Measurements from ENCODE around the gene SH3BP2. TPM values are rescaled to one million over a fixed set of nuclear protein-coding genes. Genes with fewer than 3 reads are reported as not detected.

Gene SH3BP2
- total RNA-seq, 2 donors from 2014 or later: 29.0 to 33.5 TPM

DNA sequence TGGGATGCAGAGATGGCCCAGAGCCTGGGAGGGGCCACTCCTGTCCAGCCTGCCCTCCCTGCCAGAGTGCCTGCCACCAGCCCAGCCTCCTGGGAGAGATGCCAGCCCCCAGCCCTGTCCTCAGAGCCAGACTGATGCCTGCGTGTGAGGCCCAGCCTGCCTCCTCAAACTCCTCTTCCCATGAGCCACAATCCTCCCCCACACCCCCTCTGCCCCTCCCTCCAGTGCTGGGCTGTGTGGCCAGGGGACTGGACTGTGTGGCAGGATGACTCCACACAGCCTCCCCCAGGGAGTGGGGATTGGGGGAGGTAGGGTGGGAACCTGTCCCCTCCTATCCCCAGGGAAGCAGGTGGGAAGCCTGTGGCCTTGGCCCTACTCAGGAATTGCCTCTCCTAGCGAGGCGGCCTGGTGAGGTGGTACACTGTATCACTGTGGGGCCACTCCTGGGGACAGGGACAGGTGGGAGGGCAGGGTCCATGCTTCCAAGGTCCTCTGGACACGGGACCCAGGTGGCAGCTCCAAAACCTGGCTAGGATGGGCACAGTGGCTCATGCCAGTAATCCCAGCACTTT is 4.3 kb upstream of the SH3BP2 start:
- Histone ChIP-seq H3K4me3 (no peak overlapping the region), H3K27ac (no peak overlapping the region), H3K9me3 (no peaks in the 10 kb centered on the region), H3K4me1 (peaks cover 25% of the 10 kb centered on the region), H3K36me3 (replicated peaks in 1 of 2; ENCODE audit: insufficient read depth in 1 of 2, low read depth in 2 of 2) (no peaks in the 10 kb centered on the region), H3K27me3 (no peaks in the 10 kb centered on the region)
- DNase-seq: peak in 3 of 4 donors; percentile 22 to 72 (median 37)
- TF ChIP-seq CTCF (IDR thresholded peaks at IDR 0.05): no peak
- no peak for TF ChIP-seq POLR2A (IDR thresholded peaks at IDR 0.05)
- 30 to 51% methylated on average over 3 to 4 of the region's 4 CpGs for WGBS, 2 donors
- intact Hi-C loops (cut with DNase I): no loop called here
- no peak for ATAC-seq

- intact Hi-C loops (cut with DNase I): no loop called here
- no peak overlapping the region for H3K27ac ChIP-seq
- peaks cover 32% of the 10 kb centered on the region for H3K4me1 ChIP-seq
- H3K9me3 ChIP-seq: no peaks in the 10 kb centered on the region
- TF ChIP-seq POLR2A (IDR thresholded peaks at IDR 0.05) (no peak), CTCF (IDR thresholded peaks at IDR 0.05) (no peak)
- peak in 1 of 4 donors; percentile 7 for DNase-seq
- WGBS, 2 donors: 100% methylated on average over 5 of the region's 5 CpGs
- H3K4me3 ChIP-seq: no peak overlapping the region
- ATAC-seq: no peak
- H3K36me3 ChIP-seq (replicated peaks in 1 of 2; ENCODE audit: insufficient read depth in 1 of 2, low read depth in 2 of 2): no peaks in the 10 kb centered on the region
- no peaks in the 10 kb centered on the region for H3K27me3 ChIP-seq
These were observed 3.5 kb upstream of the SH3BP2 start for GRCh38 chr4:2789351-2789750.

DNA sequence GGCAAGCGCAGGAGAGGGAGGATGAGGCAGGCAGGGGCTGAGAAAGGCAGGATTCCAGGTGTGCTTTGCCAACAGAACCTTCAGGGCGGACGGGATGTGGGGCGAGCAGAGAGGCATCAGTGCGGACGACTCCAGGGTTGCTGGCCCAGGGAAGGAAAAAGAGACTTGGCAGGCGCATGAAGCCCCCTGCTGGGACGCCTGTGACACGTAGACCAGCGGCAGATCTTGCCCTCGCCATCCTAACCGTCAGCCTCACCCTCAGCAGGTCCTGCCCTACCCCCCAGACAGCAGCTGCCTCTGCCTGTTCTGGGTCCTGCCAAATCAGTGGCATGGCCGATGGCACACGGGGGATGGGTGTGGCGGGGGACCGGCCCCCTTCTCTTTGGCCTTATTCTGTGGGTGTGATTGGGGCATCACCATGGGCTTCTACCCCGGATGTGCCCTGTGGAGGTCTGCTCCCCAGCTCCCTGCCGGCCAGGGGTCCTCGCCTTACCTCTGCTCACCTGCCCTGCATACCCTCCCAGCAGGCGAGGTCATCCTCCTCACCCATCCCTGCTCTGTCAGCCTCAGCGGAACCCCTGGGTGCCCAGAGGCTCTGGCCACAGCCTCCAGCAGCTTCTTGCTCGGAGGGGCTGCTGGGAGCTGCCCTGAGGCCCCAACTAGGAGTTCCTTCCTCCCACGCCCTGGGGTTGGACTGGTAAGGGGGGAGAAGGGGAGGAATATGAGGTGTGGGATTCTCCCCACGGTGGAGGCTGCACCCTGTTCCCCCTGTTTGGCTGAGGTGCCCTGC is 2.9 kb upstream of the SH3BP2 start:
- intact Hi-C loops (cut with DNase I): no loop called here
- Histone ChIP-seq H3K9me3 (no peaks in the 10 kb centered on the region), H3K27ac (no peak overlapping the region), H3K4me3 (no peak overlapping the region), H3K4me1 (peaks cover 38% of the 10 kb centered on the region), H3K36me3 (replicated peaks in 1 of 2; ENCODE audit: insufficient read depth in 1 of 2, low read depth in 2 of 2) (no peaks in the 10 kb centered on the region), H3K27me3 (no peaks in the 10 kb centered on the region)
- ATAC-seq (no peak), DNase-seq (peak in 1 of 4 donors; percentile 9)
- WGBS, 2 donors: 91 to 94% methylated on average over 9 to 24 of the region's 24 CpGs
- TF ChIP-seq POLR2A (IDR thresholded peaks at IDR 0.05): no peak
- TF ChIP-seq CTCF (IDR thresholded peaks at IDR 0.05): no peak

GRCh38 chr4:2790583-2791517 is 2.0 kb upstream of the SH3BP2 start:
- ATAC-seq: no peak
- peak in 2 of 4 donors; percentile 14 to 27 for DNase-seq
- peaks cover 47% of the 10 kb centered on the region for H3K4me1 ChIP-seq
- H3K36me3 ChIP-seq (replicated peaks in 1 of 2; ENCODE audit: insufficient read depth in 1 of 2, low read depth in 2 of 2): no peaks in the 10 kb centered on the region
- no peaks in the 10 kb centered on the region for H3K27me3 ChIP-seq
- no peaks in the 10 kb centered on the region for H3K9me3 ChIP-seq
- intact Hi-C loops (cut with DNase I): no loop called here
- WGBS, 2 donors: 77 to 78% methylated on average over 12 to 19 of the region's 19 CpGs
- TF ChIP-seq POLR2A (IDR thresholded peaks at IDR 0.05): no peak
- TF ChIP-seq CTCF (IDR thresholded peaks at IDR 0.05): no peak
- peak overlapping the region in 2 of 4 donors; percentile 80 to 84 for H3K27ac ChIP-seq
- H3K4me3 ChIP-seq: no peak overlapping the region

Measured in body of pancreas (tissue), 4 donors.